Measurements from ENCODE around the gene PPY.
"Not testable (repeated sequence)": the region's sequence is repeated elsewhere in the genome, so short reads cannot be mapped to it uniquely, and the experiment has no call there.

PPY gene

DNA sequence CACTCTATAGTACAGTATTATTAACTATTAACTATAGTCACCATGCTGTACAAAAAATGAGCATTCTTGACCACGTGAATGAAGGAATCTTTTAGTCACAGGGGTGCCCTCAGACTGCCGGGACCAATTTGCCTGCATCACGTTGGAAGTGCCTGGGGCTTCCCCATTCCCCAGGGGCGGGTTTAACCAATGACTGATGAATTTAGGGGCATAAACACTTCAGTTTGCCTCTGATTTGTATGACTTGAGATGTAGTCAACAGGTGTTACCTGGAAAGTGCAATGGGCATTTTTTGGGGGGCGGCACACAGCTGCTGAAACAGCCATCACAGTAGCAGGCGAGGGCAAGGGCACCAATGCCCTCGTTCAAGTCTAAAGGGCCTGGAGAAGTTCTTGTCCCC, 20.2 kb upstream of the PPY start:
- no peak for DNase-seq

DNA sequence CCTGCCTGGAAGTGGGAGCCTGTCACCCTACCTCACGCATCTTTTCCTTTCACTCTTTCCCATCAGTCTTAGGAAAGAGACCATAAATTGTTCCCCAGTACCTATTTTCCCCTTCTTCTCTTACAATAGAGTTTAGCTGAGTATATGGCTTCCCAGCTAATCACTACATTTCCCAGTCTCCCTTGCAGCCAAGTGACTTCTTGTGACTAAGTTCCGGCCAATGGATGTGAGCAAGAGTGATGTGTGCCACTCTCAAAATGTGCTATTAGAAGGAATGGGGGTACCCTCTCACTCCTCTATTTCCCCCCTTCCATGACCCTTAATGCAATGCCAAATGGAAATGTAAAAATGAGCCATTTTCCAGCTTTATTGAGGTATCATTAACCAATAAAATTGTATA, 19.7 kb upstream of the PPY start:
- DNase-seq = no peak

DNA sequence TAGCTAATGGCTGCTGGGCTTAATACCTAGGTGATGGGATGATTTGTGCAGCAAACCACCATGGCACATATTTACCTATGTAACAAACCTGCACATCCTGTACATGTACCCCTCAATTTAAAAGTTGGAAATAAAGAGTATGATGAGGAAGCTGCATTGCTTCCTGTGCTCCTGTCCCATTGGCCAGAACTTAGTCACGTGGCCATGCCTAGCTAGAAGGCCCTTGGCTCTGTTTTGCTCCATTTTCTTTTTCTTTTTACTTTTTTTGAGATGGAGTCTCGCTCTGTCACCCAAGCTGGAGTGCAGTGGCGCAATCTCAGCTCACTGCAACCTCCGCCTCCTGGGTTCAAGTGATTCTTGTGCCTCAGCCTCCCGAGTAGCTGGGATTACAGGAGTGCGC, 19.0 kb upstream of the PPY start:
- not testable (repeated sequence) for DNase-seq

DNA sequence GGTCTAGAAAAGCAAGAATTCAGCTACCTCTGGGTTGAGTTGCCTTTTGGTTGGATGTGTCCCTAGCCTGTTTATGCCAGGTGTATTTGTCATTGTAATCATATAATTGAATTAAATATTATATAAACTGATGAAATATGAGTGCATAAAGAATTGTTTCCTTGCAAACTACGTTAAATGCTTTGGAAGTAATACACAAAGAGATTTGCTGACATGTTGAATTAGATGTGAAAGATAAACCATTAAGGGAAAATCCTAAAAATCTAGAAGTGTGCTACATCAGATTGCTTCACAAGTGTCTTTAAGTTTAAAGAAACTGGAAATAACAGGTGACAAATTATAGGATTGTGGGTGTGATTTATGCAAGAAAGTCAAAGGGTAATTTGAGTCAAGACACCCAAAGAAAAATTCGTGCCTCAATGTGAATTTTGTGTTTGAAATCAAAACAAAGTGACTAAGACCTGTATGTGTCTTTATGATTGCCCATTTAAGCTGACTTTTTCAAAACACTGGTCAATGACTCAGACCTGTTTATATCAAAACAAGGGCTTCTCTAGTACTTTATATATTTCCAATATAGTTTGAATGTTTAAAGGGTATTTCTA, 16.6 kb upstream of the PPY start:
- no peak for DNase-seq

- no peak for DNase-seq
Measured at GRCh38 chr17:43956222-43956621, 13.9 kb upstream of the PPY start.

DNA sequence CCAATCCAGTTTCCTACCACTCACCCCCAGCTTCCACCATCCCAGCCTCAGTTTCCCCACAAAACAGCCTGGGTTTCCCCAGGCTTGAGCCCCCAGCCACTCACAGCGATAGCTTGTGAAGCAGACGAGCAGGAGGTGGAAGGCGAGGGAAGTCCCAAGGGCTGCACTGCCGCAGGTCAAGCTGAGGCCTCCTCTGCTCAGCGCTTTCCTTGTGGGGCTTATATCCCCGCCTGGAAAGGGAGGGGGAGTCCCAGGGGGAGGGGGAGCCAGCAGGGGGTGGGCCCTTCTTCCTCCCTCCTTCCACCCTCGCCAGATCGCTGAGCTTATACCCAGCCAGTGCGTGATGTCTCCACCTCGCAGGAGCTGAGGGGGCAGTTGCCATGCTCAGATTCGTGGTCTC, 11.5 kb upstream of the PPY start, which contains the start of gene PYY:
Gene PYY, minus strand, starts transcription at position 195 of the 400 bp plus-strand sequence. CDS start 457 bp downstream, outside the sequence.
- no peak for DNase-seq

GRCh38 chr17:43952724-43953666, 10.7 kb upstream of the PPY start:
- DNase-seq = no peak

DNA sequence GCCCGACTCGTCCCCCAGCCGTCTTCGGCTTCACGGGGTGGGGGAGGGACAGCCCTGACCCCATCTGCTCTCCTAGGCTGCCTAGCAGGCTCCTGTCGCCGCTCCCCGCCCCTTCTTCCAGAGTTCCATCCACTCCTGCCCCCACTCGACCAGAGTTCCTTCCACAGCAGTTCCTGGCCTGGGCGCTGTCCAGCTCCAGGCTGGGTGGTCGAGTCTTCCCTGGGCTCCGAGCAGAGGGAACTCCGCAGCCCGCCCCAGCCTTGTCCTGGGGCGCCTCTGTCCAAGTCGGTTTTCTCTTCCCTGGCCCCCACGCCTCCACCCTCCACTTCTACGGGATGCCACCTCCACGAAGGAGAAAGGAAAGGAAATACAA, 10.1 kb upstream of the PPY start:
- no peak for DNase-seq

- no peak for DNase-seq
Measured at GRCh38 chr17:43951750-43952149, 9.5 kb upstream of the PPY start.

GRCh38 chr17:43950554-43950953, 8.3 kb upstream of the PPY start:
- DNase-seq = no peak

GRCh38 chr17:43949781-43950180, 7.5 kb upstream of the PPY start:
- no peak for DNase-seq

DNA sequence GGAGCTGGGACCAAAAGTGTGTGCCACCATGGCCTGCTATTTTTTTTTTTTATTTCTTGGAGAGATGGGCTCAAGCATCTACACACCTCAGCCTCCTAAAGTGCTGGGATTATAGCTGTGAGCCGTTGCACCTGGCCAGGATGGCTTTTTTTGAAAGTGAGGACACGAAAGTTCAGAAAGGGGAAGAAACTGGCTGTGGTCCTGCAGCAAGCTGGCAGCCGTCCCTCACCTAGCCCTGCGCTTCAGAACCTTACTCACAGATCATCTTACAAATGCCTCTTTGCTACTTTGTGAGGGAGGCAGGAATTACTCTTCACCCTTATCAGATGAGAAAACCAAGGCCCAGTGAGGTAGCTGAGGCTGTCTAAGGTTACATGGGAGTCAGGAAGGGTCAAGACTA, 4.5 kb upstream of the PPY start:
- no peak for DNase-seq

GRCh38 chr17:43945074-43945829, 3.0 kb upstream of the PPY start:
- DNase-seq = no peak

DNA sequence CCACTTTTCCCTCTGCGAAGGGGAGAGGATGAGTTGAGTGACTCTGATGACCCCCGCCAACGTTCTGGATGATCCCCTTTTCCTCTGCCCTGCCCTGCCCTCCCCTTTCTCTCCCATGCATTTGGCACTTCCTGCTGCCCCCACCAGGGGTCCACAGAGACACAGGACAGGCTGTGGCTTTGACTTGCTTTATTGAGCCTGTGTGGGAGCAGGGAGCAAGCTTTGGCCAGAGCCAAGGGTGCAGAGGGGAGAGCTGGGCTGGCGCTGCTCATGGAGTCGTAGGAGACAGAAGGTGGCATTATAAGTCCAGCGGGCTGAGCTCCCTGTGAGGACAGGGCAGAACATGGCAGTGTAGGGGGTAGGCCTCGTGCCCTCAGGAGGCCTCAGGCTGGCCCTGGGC, 1.6 kb downstream of the PPY start:
- DNase-seq = no peak

- no peak for DNase-seq
Measured at GRCh38 chr17:43939886-43940285, 2.4 kb downstream of the PPY start.

DNA sequence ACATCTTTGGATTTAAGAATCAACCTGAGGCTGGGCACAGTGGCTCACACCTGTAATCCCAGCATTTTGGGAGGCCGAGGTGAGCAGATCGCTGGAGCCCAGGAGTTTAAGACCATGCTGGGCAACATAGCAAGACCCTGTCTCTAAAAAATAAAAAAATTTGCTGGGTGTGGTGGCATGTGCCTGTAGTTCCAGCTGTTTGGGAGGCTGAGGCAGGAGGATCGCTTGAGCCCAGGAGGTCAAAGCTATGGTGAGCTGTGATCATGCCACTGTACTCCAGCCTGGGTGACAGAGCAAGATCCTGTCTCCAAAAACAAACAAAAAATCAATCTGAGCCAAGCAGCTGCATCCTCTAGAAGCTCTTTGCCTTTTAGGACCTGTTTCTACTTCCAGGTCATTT, 2.8 kb downstream of the PPY start:
- not testable (repeated sequence) for DNase-seq

DNA sequence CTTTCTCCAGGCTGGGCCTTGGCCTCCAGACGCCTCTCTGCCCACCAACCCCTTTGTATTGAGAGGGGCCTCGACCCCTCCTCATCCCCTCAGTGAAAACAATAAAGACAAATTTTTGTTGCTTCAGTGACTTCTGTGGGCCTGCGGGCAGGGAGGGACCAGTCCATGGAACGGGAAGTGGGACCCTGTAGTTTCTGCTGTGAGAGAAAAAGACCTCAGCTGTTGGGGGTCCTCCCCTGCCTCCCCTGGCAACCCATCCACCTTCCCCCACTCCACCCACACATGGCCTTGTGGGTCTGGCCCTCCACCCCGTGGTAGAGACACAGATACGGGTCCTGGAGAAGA, 3.5 kb downstream of the PPY start:
- DNase-seq = no peak

DNA sequence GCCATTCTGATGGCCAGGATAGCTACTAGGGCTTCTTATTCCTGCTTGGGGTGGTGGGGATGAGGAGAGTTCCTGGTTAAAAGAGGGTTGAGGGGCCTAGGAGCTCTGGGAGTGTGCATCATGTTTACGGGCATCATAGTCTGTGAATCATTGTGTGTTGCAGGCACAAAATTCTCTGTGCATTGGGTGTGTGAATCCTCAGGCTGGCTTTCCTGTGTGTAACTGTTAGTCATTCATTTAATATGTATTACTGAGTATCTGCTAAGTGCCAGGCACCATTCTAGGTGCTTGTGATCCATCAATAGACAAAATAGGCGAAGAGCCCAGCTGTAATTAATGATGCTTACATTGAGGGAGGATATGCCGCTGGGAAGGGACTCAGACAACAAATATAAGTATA, 5.8 kb downstream of the PPY start:
- DNase-seq = no peak

GRCh38 chr17:43935926-43936261, 6.4 kb downstream of the PPY start:
- no peak for DNase-seq

- DNase-seq = no peak
Measured at GRCh38 chr17:43935204-43935925, 6.9 kb downstream of the PPY start.

DNA sequence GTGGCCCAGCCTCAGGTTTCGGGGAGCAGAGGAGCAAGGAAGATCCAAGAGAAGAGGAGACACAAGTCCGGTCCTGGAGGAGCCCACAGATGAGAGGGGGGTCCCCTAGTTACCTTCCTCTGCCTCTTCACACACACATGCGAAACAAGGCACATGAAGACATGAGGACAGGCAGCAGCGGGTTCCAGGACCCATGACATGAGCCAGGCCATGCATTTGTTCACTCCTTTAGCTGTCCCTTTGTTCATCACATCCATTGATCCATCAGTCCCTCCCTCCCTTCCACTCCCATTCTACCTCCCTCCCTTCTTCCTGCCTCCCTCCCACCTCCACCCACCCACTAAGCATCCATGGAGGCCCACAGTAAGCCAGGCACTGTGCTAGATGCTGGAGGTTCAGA, 9.4 kb downstream of the PPY start:
- DNase-seq = no peak

GRCh38 chr17:43932357-43932756, 9.9 kb downstream of the PPY start:
- no peak for DNase-seq

GRCh38 chr17:43931062-43931571, 11.2 kb downstream of the PPY start:
- no peak for DNase-seq
